ENCODE data around the gene FAM131A. TPM values are rescaled to one million over a fixed set of nuclear protein-coding genes. Genes with fewer than 3 reads are reported as not detected.

FAM131A gene
- total and polyA plus RNA-seq, 10 of the 15 experiments (the other 5 are each of a cell fraction or from before 2014, with no cell fraction given), result 0.31 to 4.5 (median 1.5) TPM

DNA sequence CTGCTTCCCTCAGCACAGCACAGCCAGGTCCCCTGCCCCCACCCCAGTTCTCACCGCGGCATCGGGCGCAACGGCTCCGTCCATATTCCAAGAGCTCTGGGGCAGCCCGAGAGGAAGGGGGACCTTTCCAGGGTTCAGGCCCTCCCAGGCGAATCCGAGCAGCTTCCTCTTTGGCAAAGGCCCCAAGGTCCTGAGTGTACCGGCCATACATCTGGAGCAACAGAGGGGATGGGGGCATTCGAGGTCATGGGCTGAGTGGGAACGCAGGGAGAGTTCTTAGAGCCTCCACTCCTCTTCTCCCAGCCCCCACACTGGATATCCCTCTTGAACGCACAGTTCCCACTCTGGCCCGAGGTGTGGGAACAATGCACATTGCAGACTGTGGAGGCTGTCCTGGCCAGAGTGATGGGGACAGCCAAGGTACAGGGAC is 21.5 kb downstream of the FAM131A start:
- intact Hi-C loops (cut with micrococcal nuclease; ENCODE audit: unreplicated experiment) (no loop called here), in situ Hi-C loops (cut with MboI) (no loop called here)
- DNase-seq (ENCODE audit: low read depth, low spot score) (no peak), FAIRE-seq (no peak), ATAC-seq (no peak)
- Histone ChIP-seq H3K4me2 (ENCODE audit: control insufficient read depth, insufficient read depth) (no peak overlapping the region), H3K9me3 (replicated peaks; ENCODE audit: control insufficient read depth, insufficient read depth, low read length) (no peaks in the 10 kb centered on the region), H3K27ac (ENCODE audit: control insufficient read depth, insufficient read depth) (no peak overlapping the region), H4K20me1 (ENCODE audit: control insufficient read depth, insufficient read depth) (no peaks in the 10 kb centered on the region), H3K27me3 (replicated peaks in 1 of 2; ENCODE audit: control insufficient read depth in 2 of 2, insufficient read depth in 2 of 2, low read length in 1 of 2) (no peaks in the 10 kb centered on the region; a peak in 1 of 4 replicates), H3K79me2 (ENCODE audit: control insufficient read depth, insufficient read depth, low read length) (peaks cover 7% of the 10 kb centered on the region), H2AFZ (ENCODE audit: control insufficient read depth, low read depth, low read length) (no peak overlapping the region), H3K4me1 (ENCODE audit: control insufficient read depth, insufficient read depth, low read length) (peaks cover 6% of the 10 kb centered on the region), H3K4me3 (no peak overlapping the region), H3K9ac (ENCODE audit: control insufficient read depth, insufficient read depth, low read length) (no peak overlapping the region), H3K36me3 (ENCODE audit: control insufficient read depth in 2 of 2, insufficient read depth in 2 of 2, low read length in 1 of 2) (no peaks in the 10 kb centered on the region)
- ChIA-PET POLR2A (no interaction called here), RAD21 (ENCODE audit: unreplicated experiment) (no interaction called here), SMC1A (ENCODE audit: uncharacterized antibody, unreplicated experiment) (no interaction called here), CTCF (no interaction called here)
- 58% methylated on average over 14 of the region's 14 CpGs for WGBS (ENCODE audit: insufficient coverage, insufficient replicate concordance, low lambda C conversion rate, missing lambda C conversion rate)
- TF ChIP-seq MTA3 (IDR thresholded peaks at IDR 0.05; ENCODE audit: borderline replicate concordance, low read length) (no peak), TAF1 (IDR thresholded peaks at IDR 0.05; ENCODE audit: borderline replicate concordance, low read depth, low read length) (no peak), RB1 (IDR thresholded peaks at IDR 0.05; ENCODE audit: borderline replicate concordance) (no peak), STAT1 (conservative IDR thresholded peaks at IDR 0.05) (no peak), MYC (IDR thresholded peaks at IDR 0.05; ENCODE audit: insufficient read depth, insufficient read length, insufficient replicate concordance, low read length, severe bottlenecking) (no peak), RELB (IDR thresholded peaks at IDR 0.05; ENCODE audit: low read depth) (no peak), LARP7 (IDR thresholded peaks at IDR 0.05) (no peak), USF1 (IDR thresholded peaks at IDR 0.05; ENCODE audit: borderline replicate concordance, extremely low read length, insufficient read depth, low read depth, low read length) (no peak), ESRRA (IDR thresholded peaks at IDR 0.05; ENCODE audit: low read length) (no peak), CBX3 (IDR thresholded peaks at IDR 0.05; ENCODE audit: borderline replicate concordance, low read depth) (no peak)
- TF ChIP-seq, protein P1, sequence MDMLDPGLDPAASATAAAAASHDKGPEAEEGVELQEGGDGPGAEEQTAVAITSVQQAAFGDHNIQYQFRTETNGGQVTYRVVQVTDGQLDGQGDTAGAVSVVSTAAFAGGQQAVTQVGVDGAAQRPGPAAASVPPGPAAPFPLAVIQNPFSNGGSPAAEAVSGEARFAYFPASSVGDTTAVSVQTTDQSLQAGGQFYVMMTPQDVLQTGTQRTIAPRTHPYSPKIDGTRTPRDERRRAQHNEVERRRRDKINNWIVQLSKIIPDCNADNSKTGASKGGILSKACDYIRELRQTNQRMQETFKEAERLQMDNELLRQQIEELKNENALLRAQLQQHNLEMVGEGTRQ (IDR thresholded peaks at IDR 0.05; ENCODE audit: borderline replicate concordance, low read depth, low read length), result no peak
- BruUV-seq (replicated peaks), result no TSS peak
